ENCODE measurements around the gene SLC37A1.

SLC37A1 gene

DNA sequence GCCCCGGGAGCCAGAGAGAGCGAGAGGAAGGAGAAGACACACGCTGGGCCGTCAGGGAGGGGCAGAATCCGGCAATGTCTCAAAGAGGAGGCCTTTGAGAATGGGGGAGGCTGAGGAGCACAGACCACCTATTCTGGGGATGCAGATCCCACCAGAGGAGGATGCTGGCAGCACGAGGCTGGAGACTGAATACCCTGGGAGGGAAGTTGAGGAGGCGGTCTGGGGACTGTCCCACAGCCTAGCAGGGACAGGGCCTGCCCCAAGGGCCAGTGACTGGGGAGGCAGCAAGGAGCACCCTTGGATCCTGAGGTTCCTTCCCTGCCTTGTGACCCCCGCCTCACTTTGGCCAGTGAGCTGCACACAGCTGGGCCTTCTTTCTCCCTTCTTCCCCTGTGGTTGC lies 49.2 kb downstream of the SLC37A1 start:
- no peak for DNase-seq (ENCODE audit: low spot score)

DNA sequence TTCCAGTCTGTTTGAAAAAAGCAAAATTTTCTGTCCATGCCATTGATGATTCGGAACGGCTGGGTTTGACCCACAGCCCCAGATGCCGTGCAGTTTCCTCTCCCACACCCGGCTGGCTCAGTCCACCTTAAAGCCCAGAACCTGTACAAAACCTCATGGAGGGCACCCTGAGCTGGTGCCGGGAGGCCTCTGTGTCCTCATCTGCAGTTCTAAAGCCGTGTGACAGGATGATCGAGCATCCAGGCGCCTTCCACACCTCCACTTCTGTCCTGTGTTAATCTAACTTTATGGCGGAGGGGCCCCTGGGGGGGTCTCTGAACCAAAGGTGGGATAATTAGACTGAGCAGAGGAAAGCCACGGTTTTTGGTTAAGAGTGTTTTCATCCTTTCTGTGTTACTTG lies 49.6 kb downstream of the SLC37A1 start:
- no peak for DNase-seq (ENCODE audit: low spot score)

DNA sequence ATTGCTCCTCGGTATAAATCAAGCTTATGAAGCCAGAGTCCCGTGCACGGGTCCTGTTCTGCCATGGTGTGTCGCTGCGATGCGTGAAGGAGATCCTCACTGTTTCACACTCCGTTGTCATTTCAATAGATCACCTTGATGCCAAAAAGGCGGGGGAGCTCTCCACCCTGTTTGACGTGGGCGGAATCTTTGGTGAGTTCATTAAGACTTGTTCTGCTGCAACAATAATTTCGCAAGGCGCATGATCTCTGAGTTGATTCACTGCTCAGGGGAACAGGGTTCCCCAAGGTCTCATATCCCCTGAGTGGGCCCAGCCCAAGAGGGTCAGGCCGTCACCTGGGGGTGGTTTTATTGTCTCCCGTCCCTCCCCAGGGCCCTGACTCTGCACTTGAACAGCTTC lies 50.0 kb downstream of the SLC37A1 start:
- DNase-seq (ENCODE audit: low spot score) = no peak

DNA sequence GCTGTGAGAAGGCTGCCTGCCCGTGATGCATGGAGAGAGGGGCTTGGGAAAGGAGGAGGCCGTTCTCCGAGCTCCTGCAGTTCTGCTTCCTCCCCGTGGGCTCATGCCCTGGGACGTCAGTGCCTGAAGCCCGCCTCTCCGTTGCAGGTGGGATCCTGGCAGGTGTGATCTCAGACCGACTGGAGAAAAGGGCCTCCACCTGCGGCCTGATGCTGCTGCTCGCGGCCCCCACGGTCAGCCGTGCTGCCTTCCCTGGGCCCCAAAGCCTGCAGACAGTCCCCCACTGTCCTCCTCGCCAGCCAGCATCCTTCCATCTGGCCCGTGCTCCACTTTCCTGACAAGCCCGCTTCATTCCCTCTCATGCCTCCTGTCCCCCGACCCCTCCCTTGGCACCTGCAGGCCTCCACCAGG lies 50.9 kb downstream of the SLC37A1 start:
- no peak for DNase-seq (ENCODE audit: low spot score)

DNA sequence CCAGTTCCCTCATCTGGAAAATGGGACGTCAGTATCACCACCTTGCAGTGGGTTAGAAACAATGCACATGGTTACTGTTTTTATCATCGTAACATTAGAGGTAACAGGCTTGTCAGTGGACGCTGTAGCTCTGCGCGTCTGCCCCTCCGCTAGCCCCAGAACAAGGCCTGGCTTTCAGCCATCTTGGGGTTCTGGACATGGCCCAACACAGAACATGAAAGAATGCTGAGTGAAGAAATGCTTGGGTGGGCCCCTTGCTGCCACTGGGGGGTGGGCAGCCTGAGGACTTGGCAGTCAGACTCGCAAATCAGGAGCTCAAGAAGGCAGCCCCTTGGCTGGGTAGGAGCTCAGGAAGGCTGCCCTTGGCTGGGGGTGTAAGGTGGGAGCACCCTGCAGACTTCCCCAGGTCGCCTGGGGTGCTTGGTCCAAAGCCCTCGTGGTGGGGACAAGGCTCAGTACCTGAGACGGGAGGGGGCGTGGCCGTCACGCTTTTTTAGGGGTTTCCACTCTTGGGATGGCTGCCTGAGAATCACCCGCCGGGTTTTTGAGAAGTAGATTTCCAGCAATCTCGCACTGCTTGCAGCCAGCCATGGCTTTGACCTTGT lies 51.7 kb downstream of the SLC37A1 start:
- no peak for DNase-seq (ENCODE audit: low spot score)

DNA sequence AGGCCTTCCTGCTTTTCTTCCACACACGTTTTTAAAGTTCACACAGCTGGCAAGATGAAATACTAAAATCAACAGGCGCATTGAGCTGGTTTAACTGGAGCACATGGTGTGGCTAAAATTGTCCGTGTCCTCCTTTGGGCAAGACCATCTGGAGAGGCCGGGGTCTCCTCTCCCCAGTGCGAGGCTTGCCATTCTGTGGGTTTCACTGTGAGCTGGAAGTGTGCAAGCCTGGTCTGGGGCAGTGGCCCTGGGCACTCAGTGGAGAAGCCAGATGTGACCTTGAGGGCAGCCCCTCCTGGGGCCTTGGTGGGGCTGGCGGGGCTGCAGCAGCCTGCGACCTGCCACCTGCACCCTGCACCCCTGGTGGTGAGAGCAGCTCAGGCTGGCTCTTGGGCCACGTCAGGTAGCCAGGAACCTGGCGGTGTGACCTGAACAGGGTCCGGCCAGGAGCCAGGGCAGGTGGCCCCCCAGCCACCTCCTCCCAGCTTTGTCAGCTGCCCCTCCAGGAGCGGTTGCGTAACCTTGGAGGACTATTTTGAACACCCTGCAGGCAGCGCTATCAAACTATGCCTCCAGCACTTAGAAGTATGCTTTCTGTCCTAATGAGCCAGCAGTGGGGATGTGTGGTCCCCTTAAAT lies 52.4 kb downstream of the SLC37A1 start:
- DNase-seq (ENCODE audit: low spot score) = no peak

DNA sequence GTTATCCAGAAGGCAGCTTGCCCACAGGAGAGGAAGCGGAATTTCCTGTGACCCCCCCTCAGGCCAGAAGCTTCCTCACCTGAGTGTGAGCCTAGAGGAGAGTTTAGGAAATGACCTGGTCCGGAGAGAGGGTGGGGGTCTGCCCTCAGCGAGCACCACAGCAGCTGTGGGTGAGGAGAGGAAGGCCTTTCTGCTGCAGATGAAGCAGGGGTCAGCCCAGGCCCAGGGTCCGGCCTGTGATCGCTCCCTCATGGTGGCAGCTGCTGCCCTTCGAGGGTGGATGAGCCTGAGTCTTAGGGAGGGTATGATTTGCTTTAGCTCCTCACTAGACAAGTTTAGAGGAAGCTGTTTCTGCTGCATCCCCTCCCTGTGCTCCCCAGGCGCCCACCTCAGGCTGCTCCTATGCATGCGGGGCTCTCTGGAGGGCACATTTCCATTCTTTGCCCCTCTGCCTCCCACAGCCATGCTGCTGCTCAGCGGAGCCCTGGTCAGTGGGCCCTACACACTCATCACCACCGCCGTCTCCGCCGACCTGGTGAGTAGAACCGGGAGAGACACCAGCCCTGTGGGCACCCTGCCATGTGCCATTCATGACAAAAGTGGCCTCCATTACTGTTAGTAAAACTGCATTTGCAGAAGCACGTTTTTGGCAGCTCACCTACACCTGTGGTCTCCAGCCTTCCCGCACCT lies 53.0 kb downstream of the SLC37A1 start:
- DNase-seq (ENCODE audit: low spot score) = no peak

DNA sequence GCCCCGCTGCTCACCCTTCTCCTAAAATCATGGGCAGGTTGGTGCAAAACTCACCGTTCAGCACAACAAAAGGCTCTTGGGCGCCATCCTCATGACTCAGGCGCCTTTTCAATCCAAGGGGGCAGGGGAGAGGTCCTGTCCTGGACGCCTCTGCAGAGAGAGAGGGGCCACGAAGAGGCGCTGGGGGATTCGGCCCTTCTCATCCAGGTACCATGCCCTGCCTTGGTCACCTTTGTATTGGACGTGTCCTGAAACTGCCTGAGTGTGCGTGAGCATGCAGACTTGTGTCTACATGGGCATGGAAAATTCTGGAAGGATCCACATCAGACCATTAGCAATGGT lies 53.5 kb downstream of the SLC37A1 start:
- DNase-seq (ENCODE audit: low spot score) = no peak

DNA sequence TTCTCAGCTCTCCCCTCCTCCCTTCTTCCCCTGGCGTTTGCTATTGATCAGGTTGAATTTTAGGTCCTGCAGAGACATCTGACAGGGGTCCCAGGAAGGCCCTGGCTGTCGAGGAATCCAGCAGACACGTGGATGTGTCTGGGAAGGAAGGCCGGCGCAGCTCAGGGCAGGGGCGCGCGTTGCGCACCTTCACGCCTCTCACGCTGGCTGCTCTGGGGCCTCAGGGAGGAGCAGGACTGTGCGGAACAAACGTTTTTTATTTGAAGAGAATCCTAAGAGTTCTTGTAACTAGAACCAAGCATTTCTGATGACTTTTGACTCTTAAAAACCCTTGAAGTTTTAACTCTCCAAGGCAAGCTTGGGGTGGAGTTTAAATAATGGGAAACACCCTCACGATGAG lies 54.2 kb downstream of the SLC37A1 start:
- no peak for DNase-seq (ENCODE audit: low spot score)

DNA sequence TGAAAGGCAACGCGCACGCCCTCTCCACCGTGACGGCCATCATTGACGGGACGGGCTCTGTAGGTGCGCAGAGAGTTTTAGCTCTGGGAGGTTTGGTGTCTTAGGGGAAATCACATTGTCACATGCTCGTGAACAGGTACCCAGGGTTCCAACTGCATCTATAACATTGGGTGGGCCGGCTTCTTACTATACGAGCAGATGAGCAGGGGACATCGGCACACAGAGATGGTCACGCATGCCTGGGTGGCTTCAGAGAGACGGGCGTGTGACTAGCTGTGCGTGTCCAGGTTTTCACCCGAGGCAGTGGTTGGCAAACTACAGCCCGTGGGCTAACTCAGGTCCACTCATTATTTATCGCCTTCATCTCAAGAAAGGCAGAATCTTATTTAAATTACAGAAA lies 54.7 kb downstream of the SLC37A1 start:
- no peak for DNase-seq (ENCODE audit: low spot score)

DNA sequence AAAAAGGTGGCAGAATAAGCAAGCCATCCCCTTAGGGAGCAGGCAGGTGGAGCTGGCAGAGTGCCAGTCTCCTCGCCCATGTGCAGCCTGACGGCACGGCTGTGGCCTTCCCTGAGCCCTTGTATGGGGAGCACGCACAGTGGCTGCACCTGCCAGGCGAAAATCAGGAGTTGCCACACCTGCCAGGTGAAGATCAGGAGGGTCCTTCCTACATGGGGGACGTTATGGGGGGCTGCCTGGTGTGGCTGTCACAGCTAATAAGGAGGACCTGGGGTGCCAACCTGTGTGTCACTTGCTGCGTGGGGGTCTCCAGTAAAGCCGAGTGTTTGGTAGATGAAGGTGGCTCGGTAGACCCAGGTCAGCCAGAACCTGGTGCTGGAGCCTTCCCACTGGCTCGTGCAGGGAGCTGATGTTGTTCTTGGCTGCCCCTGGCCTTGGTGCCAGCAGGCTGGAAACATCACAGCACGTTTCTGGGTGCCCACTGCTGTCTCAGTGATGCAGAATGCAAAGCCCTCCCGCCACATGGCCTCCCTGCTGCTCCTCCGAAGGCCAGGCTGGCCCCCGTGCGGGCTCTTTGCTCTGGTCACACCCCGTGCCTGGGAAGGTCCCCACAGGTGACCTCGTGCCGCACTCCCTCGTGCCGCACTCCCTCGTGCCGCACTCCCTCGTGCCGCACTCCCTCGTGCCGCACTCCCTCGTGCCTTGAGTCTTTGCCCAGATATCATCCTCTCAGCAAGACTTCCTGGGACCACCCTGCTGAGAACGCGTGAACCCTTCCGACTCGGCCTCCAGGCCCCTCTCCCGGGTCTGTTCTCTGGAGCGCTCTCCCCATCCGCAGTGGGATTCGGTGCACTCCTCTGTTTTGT lies 55.4 kb downstream of the SLC37A1 start:
- no peak for DNase-seq (ENCODE audit: low spot score)

DNA sequence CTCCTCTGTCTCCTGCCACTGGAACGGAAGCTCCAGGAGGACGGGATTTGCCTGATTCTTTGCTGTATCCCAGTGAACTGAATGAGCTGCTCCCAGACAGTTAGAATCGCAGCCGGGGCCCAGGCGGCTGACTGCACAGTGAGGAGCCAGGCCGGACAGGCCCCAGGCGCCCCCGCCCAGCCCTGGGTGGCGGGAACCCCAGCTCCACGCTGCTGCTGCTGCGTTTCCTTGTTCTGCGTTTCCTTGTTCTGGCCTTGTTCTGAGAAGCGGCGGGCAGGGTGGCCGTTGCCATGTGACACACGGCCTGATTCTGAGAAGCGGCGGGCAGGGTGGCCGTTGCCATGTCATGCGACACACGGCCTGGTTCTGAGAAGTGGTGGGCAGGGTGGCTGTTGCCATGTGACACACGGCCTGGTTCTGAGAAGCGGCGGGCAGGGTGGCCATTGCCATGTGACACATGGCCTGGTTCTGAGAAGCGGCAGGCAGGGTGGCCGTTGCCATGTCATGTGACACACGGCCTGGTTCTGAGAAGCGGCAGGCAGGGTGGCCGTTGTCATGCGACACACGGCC lies 56.2 kb downstream of the SLC37A1 start:
- DNase-seq (ENCODE audit: low spot score) = no peak

DNA sequence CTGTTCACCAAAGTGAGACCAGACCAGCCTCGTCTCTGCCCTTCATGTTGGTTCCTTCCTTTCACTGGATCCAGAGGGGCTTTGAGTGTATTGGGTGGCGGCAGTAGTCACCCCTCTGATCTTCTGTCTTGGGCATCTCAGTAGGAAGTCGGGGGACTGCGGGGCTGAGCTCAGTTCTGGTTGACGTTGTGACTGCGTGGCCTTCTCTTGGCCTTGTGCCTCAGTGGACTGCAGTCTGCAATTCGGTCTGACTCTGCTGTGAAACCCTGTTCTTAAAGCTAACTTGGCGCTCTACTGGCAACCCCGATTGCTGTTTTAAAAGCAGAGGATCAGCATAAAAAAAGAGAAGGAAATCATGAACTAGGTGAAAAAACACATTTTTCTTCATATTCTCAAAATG lies 56.7 kb downstream of the SLC37A1 start:
- no peak for DNase-seq (ENCODE audit: low spot score)

DNA sequence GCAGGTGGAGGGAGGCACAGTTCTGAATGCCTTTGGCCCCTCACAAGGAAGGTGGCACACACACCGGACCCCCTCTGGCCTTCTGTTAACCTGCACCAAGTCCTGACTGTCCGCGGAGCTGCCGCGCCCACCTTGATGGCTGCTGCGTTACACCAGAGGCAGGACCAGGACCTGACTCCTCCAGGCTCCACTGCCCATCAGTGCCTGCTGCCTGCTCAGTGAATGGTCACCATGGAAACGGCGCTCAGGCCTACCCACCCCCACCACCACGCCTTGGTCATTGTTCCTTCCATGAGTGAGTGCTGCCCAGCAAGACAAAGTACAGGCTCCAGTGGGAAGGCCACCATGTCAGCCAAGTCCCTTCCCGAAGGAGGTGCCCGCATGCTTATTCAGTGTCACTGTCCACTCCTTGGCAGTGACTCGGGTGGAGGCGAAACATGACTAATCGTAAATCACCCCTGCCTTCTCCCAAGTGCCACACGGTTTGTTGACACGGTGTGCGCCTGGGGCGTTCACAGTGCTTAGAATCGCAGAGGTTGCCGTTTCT lies 57.3 kb downstream of the SLC37A1 start:
- DNase-seq (ENCODE audit: low spot score) = no peak

DNA sequence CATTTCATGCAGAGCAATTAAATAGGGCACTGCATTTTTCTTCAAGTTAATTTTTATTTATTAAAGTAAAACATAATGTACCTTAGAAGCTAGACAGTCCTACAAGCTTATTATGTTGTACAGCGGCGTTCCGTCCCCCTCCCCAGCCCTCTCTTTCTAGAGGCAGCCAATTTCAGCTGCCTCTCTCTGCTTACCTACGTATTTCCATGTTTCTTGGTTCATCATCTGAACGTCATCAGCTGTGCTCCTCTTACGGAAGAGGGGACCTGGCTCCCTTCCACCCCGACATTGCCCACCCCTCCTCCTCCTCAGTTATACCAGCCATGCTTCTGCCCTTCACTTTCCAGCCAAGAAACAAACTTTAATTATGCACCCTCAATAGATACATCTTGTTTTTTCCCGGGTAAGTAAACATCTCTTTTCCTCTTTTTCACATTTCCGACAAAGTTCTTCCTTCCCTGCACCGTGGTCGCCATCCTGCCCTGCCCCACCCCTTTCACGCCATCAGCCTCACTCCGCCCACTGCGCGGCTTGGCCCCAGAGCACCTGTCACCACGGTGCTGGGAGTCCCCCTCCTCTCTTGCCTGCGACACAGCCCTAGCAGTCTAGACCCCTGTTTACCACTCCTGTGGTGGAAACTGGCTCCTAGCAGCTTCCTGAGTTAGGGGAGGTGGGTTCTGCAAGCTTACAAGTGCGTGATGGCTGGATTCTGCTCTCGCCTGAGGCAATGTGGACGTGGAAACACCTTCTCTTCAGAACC lies 57.9 kb downstream of the SLC37A1 start:
- no peak for DNase-seq (ENCODE audit: low spot score)

DNA sequence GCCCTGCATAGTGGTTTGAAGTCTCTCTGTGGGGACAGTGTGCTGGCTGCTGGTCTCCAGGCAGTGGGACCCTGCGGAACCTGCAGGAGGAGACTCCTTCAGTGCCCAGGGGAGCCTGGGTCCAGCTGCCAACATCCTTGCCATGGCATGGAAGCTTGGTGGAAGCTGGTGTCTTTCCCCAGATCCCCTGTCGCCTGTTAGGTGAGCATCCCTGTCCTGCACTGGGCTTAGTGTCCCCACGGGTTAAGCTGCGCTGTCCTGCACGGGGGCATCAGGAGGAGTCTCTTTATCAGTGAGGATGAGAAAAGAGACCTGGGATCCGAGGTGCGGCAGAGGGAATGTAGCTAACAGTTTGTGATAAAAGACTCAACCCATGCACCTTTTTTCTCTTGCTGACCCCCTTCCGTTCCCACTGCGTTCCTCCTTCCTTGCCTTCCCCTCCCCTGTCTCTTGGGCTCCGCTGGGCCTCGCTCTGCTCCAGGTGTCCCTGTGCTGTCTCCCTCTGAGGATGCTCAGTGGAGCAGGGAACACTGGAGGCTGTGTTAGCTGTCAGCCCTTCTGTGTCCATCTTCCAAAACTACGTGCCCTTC lies 59.3 kb downstream of the SLC37A1 start:
- no peak for DNase-seq (ENCODE audit: low spot score)

DNA sequence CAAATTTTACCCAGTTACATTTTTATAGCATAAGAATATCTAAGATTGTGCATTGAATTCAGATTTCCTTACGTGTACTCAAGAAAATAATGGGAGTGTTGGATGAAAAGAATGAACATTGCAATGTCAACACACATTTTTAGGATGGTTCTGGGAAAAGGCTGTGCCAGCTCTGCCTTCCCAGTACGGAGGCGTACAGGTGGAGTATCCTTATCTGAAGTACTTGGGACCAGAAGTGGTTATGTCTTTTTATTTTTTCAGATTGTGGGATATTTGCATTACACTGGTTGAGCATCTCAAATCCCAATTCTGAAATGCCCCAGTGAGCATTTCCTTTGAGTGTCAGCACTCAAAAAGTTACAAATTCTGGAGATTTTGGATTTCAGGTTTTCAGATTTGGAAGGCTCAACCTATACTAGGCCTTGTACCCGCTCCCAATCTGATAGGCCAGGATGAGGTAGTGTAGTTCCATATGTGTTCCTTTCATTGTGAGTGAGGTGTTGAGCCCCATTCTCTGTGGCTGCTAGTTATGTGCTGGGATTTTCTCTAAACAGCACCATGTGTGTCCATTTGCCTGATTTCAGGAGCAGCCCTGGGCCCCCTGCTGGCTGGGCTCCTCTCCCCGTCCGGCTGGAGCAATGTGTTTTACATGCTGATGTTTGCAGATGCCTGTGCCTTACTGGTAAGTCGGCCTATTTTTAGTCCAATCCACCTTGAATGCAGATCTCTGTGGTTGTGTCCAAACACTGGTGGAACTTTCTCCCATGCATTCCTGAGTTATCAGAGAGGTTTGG lies 60.8 kb downstream of the SLC37A1 start:
- DNase-seq (ENCODE audit: low spot score) = no peak

DNA sequence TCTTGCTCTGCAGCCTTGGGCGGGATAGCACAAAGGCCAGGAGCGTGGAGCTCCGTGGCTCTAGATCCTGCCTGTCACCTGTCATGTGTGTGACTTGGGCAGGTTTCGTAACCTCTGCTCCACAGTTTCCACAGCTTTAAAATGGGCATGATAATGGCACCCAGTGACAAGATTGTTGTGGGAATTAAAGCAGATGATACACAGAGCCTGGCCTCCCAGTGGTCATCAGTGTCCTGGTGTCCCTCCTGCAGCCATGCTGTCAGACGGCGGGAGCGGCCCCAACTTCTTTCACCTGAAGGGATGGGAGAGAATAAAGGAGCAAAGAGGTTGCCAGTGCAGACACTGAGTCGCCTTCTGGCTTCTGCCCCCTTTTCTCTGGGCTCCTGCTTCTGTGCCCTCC lies 61.5 kb downstream of the SLC37A1 start:
- DNase-seq (ENCODE audit: low spot score) = no peak

DNA sequence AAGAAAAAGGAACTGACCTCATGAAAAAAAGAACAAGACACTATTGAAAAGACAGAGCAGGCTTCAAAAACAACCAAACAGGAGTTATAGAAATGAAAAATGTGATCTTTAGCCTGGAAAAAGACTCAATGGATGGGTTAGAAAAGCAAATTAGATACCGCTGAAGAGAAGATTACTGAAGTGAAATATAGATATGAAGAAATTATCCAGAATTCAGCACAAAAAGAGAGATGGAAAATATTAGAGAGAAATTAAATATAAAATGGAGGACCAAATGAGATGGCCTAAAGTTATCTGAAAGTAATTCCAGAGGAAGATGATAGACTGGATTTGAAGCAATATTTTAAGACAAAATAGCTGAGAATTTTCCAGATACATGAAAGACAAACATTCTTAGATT lies 63.0 kb downstream of the SLC37A1 start:
- DNase-seq (ENCODE audit: low spot score) = no peak

DNA sequence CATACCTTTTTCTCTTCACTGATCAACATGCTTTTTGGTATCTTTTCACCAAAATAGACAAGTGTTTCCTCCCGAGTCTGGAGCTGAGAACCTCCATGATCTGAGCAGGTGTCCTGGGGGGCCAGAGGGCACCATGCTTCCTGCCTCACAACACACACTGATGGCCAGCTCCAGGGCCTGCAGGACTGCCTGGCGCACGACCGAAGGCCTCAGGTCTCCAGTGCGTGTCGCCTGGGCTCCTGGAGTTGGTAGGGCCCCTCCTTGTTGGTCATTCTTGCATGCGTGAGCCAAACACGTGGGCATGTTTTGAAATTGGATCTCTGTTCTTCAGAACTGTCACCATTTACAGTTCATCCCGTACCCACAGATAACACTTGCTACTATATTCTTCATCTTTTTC lies 64.4 kb downstream of the SLC37A1 start:
- DNase-seq (ENCODE audit: low spot score) = no peak
